HG03039 (cell line): ENCODE data around the gene TWIST2.

Experiments used
- ATAC-seq: cut with Tn5 transposase; IDR thresholded peaks from one replicate; pipeline ENCODE4 v1.9.1; 2021; ENCODE audit warnings: mild to moderate bottlenecking, moderate library complexity; ENCODE audit not compliant: unreplicated experiment

TWIST2 gene

DNA sequence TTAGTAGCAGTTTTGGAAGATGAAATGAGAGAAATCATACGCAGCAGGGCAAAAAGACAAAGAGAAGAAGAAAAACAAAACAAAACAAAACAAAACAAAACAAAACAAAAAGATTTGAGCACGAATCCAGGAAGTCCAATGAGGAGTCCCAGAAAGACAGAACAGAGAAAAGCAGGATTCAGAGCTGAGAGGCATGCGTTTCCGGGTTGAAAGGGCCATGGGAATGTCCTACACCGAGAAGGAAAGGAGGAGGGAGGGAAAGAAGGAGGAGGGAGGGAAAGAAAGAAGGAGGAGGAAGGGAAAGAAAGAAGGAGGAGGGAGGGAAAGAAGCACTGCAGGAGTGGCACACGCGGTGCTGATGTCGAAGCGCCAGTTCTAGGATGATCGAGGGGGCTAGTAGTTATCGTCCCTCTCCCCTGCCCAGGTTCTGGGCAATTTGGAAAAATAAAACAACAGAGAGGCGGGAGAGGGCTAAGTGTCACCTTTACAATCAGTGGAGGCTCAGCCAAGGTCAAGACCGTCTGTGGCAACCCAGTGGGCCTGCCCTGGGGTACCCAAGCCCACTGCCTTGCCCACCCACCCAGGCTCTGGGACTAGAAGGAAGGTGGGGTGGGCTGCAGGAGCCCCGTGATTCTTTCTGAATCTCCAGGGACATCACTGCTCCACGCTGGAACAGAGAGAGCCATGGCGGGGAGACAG lies 68.4 kb downstream of the TWIST2 start:
- ATAC-seq, result no peak

DNA sequence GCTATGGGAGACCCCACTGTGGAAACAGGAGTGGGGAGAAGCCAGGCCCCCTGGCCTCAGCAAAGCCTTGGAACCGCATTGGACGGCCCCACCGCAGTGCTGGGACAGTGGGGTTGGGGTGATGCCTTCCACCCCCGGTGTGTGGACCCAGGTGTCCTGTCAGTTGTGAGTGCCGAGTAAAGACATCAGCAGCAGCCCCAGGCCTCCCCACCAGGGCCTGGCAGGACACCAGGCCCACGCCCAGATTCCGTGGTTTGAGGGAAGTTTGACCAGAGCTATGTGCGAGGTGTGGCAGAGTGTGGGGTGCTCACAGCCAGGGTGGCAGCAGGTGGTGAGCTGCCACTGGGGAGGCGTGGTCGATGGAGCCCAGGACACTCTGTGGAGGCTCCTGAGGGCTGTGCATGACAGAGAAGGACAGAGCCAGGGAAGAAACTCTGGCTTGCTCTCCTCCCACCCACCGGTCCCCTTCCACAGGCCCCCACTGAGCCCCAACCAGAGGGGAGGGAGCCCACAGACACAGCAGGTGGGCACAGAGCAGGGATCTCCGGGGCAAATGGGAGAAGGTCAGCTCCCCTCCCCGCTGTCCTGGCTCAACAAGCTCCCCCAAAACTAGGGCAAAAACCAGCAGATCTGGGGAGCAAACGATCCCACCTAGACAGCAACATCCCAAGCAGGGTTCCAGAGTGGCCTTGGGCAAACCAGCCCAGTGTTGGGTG lies 69.1 kb downstream of the TWIST2 start:
- ATAC-seq, result no peak

DNA sequence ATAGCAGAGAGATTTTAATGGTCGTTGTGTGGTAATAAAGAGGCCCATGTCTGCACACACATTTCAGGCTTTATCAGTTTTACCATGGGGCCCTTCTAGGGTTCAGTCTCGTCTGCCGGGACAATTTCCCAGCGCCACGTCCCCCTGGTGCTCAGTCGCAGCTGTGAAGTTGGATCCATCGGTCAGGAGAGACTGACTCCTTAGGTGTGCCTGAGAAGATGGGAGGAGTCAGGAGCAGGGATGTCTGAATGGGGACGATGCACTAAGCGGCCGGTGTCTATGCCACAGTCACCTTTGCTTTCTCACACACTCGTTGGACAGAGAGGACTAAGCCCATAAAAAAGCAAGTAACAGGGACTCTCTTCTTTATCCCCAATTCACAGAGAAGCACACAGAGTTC lies 71.4 kb downstream of the TWIST2 start:
- ATAC-seq, result no peak

- no peak for ATAC-seq
Observed at GRCh38 chr2:238920053-238920452, 72.2 kb downstream of the TWIST2 start.

GRCh38 chr2:238920601-238921001 lies 72.7 kb downstream of the TWIST2 start:
- ATAC-seq, result no peak

DNA sequence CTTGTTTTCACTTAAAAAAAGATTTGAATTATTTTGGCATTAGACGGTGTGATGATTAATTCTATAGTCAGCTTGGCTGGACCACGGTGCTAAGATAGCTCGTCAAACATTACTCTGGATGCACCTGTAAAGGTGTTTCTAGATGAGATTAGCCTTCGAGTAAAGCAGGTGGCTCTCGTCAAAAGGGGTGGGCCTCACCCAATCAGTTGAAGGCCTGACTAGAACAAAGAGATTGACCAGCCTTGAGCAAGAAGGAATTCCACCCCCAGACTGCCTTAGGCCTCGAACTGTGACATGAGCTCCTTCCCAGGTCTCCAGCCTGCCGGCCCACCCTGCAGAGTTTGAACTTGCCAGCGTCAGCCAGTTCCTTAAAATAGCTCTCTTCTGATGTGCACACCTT lies 73.4 kb downstream of the TWIST2 start:
- ATAC-seq, result no peak

DNA sequence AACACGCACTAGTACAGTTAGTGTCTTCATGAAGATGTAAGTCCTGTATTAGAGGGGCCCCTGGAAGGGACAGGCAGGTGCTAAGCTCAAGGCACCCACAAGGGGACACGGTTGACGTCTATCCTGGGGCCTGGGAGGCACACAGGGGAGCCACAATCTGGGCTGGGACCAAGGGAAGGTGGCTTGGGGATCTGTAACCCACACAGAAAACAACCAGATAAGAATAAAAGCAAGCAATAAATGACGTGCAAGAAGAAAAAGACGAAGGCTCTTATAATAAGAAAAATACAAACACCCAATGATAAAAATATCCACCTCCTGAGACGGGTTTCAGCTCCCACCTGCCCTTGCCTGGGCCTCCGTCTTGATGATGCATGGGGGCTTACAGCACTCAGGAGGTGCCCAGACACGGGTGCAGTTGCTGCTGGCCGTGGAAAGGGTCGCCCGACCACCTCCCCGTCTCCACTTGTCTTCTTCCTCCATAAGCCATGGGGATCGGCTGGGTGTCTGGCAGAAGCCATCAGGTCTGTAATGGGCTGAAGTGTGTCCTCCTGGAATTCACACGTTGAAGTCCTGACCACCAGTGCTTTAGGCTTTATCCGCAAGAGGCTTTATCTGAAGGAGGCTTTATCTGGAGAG lies 73.9 kb downstream of the TWIST2 start:
- ATAC-seq, result no peak

GRCh38 chr2:238922435-238922834 lies 74.5 kb downstream of the TWIST2 start:
- no peak for ATAC-seq

- ATAC-seq, result no peak
Observed at GRCh38 chr2:238924032-238924431, 76.1 kb downstream of the TWIST2 start.

GRCh38 chr2:238924796-238925195 lies 76.9 kb downstream of the TWIST2 start:
- ATAC-seq, result no peak

GRCh38 chr2:238925281-238925680 lies 77.4 kb downstream of the TWIST2 start:
- no peak for ATAC-seq

- no peak for ATAC-seq
Observed at GRCh38 chr2:238925816-238926521, 78.1 kb downstream of the TWIST2 start.

DNA sequence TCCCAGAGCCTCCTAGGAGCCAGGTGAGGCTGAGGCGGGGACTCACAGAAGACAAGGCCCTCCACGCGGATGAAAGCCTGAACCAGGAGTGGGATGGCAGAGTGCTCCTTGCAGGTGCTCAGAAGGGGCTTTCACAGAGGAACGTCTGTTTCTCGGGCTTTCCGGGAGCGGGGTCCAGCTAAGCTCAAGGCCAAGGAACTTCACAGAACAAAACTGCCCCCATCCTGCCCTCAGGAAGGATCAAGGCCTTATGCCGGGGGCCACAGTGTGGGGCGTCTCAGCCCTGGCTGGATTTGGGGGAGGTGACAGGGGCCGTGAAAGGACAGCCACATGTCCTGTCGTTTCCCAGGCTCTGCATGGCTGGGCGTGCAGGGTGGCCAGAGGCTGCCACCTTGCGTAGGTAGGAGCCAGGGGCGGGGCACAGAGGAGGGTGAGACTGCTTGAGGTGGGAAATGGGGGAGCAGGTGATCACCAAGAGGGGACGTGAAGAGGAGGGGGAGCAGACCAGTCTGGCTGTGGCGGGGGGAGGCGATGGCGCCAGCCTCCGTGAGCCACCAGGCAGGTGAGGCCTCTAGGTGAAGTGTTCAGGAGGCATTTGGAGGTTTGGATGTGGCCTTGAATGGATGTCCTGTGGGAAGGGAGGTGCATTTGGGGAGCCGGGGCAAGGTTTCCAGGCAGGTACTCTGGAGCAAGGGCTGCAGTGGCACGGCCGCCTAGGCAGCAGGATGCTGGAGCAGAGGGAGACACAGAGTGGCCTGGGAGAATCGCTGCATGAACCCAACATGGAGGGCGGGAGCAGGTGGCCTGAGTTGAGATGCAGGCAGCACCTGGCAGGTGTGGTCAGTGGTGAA lies 79.1 kb downstream of the TWIST2 start:
- ATAC-seq, result no peak

GRCh38 chr2:238927746-238928519 lies 80.0 kb downstream of the TWIST2 start:
- ATAC-seq, result no peak

DNA sequence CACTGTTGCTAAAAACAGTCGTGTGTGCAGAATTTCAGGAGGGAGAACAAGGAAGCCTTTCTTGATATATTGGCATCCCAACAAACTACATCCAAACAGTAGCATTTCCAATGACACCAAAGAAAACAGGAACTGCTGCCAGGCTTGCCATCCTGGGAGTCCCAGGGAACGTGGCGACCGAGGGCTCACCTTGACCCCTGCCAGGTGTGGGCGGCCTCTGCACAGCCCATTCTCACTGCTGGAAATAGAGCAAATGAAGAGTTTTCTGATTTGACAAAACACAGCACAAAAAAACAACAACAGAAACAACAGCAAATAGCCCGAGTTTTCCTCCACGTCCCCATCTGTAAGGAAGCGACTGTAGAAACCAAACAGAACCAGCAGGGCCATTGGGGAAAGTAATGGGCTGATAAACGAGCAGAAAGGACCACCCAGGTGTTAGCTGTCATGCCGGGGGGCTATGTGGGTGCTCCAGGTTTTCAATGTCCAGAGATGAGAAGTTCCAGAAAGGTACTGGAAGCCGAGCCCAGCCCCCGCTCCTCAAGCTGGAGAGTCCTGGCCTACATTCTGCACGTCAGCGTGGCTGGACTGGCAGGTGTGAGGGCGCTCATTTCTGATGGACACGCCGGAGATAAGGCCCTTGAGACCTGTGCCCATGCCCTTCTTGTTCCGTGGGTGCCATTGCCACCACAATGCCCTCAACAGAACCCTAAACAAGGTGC lies 80.8 kb downstream of the TWIST2 start:
- no peak for ATAC-seq

GRCh38 chr2:238929242-238930081 lies 81.6 kb downstream of the TWIST2 start:
- no peak for ATAC-seq

- no peak for ATAC-seq
Observed at GRCh38 chr2:238930216-238930615, 82.3 kb downstream of the TWIST2 start.
